IMR-90 (cell line): Measurements from ENCODE around the gene TPSB2. TPM values are rescaled to one million over a fixed set of nuclear protein-coding genes. Genes with fewer than 3 reads are reported as not detected.

Experiments
- ATAC-seq: fragments of 200-7000 bp; cut with Tn5 transposase; 2 replicates; pipeline ENCODE4 v1.9.1; 2020; ENCODE audit warnings: low read depth, mild to moderate bottlenecking, moderate library complexity
- BruUV-seq: library from RNA; stranded (reverse); fragments of 400-500 nt; replicated peaks from 2 replicates; lab custom pipeline; 2021; lab: Mats Ljungman, UMichigan
- CTCF ChIA-PET: fragments of 300-600 bp; formaldehyde crosslinking; extraction: SDS; loops from one replicate; lab custom pipeline; 2021; ENCODE audit warnings: antibody characterized with exemption; lab: Yijun Ruan, JAX
- POLR2A ChIA-PET: fragments of 300-600 bp; sonication (Branson Sonifier 250); formaldehyde crosslinking; loops from one replicate; lab custom pipeline; 2022; ENCODE audit warnings: antibody characterized with exemption; ENCODE audit not compliant: unreplicated experiment; lab: Charles Lee
- DNase-seq: peaks from one replicate; pipeline ENCODE4 v3.0.0; 2013
- H2AFZ ChIP-seq: replicated peaks from 2 replicates; pipeline ENCODE3; 2013; ENCODE audit warnings: low read length, mild to moderate bottlenecking; ENCODE audit not compliant: poor library complexity
- H2AK5ac ChIP-seq: 2 replicates; pipeline ENCODE4 v1.6.1; 2013; ENCODE audit warnings: low read depth, low read length, inconsistent platforms
- H2AK9ac ChIP-seq: replicated peaks from 2 replicates; pipeline ENCODE3; 2013; ENCODE audit warnings: mild to moderate bottlenecking, low read depth, low read length, moderate library complexity; ENCODE audit not compliant: poor library complexity
- H2BK120ac ChIP-seq: 2 replicates; pipeline ENCODE4 v1.6.1; 2013; ENCODE audit warnings: low read depth, low read length, inconsistent platforms
- H2BK15ac ChIP-seq: 3 replicates; pipeline ENCODE4 v1.6.1; 2013; ENCODE audit warnings: low read depth, low read length, inconsistent platforms
- H2BK20ac ChIP-seq: 2 replicates; pipeline ENCODE4 v1.6.1; 2013; ENCODE audit warnings: low read depth, mild to moderate bottlenecking, inconsistent platforms, low read length, moderate library complexity
- H2BK5ac ChIP-seq: 2 replicates; pipeline ENCODE4 v1.6.1; 2013; ENCODE audit warnings: mild to moderate bottlenecking, low read depth, low read length, inconsistent platforms; ENCODE audit not compliant: poor library complexity, severe bottlenecking
- H3K14ac ChIP-seq: replicated peaks from 2 replicates; pipeline ENCODE4 v1.6.1; 2013; ENCODE audit warnings: low read depth, low read length, inconsistent platforms
- H3K18ac ChIP-seq: 2 replicates; pipeline ENCODE4 v1.6.1; 2013; ENCODE audit warnings: low read depth, low read length, control low read depth
- H3K23ac ChIP-seq: 2 replicates; pipeline ENCODE4 v1.6.1; 2013; ENCODE audit warnings: low read depth, low read length, inconsistent platforms
- H3K27ac ChIP-seq: 2 replicates; pipeline ENCODE4 v1.5.1; 2013; ENCODE audit warnings: mild to moderate bottlenecking, control low read depth, low read length; ENCODE audit not compliant: insufficient read depth
- H3K27me3 ChIP-seq: 2 replicates; pipeline ENCODE4 v1.6.1; 2013; ENCODE audit warnings: low read length; ENCODE audit not compliant: control insufficient read depth, insufficient read depth
- H3K36me3 ChIP-seq: 2 replicates; pipeline ENCODE4 v1.6.1; 2013; ENCODE audit warnings: low read length, mixed read lengths; ENCODE audit not compliant: control insufficient read depth, insufficient read depth
- H3K4ac ChIP-seq: 2 replicates; pipeline ENCODE4 v1.6.1; 2013; ENCODE audit warnings: low read depth, low read length, inconsistent platforms
- H3K4me1 ChIP-seq: 2 replicates; pipeline ENCODE4 v1.6.1; 2013; ENCODE audit warnings: low read length, mixed read lengths; ENCODE audit not compliant: control insufficient read depth, insufficient read depth
- H3K4me2 ChIP-seq: 2 replicates; pipeline ENCODE4 v1.6.1; 2013; ENCODE audit warnings: low read depth, mild to moderate bottlenecking, control low read depth, low read length, moderate library complexity
- H3K4me3 ChIP-seq: 2 replicates; pipeline ENCODE4 v1.5.1; 2013; ENCODE audit warnings: low read depth, mild to moderate bottlenecking, control low read depth, low read length, moderate library complexity; ENCODE audit not compliant: insufficient read depth
- H3K56ac ChIP-seq: 2 replicates; pipeline ENCODE4 v1.6.1; 2013; ENCODE audit warnings: low read length, inconsistent platforms; ENCODE audit not compliant: insufficient read depth; ENCODE audit errors: extremely low read depth
- H3K79me1 ChIP-seq, 2 experiments: 2 replicates each; pipeline ENCODE4 v1.6.1; 2013; ENCODE audit warnings: low read length in 2 of 2, inconsistent platforms in 1 of 2, low read depth in 1 of 2
- H3K9ac ChIP-seq: 2 replicates; pipeline ENCODE4 v1.6.1; 2013; ENCODE audit warnings: low read depth, low read length, control low read depth
- H3K9me1 ChIP-seq: 2 replicates; pipeline ENCODE4 v1.6.1; 2013; ENCODE audit warnings: low read length, inconsistent platforms; ENCODE audit not compliant: insufficient read depth
- H3K9me3 ChIP-seq: 2 replicates; pipeline ENCODE4 v1.6.1; 2013; ENCODE audit warnings: low read length; ENCODE audit not compliant: control insufficient read depth, insufficient read depth
- H4K20me1 ChIP-seq: 2 replicates; pipeline ENCODE4 v1.6.1; 2013; ENCODE audit warnings: low read length, inconsistent platforms; ENCODE audit not compliant: insufficient read depth
- H4K5ac ChIP-seq: 2 replicates; pipeline ENCODE4 v1.6.1; 2013; ENCODE audit warnings: mild to moderate bottlenecking, low read depth, low read length, control low read depth
- H4K8ac ChIP-seq, 2 experiments: 2 replicates each; pipeline ENCODE4 v1.6.1; 2013; ENCODE audit warnings: low read depth in 2 of 2, low read length in 2 of 2, control low read depth in 1 of 2, inconsistent platforms in 1 of 2
- H4K91ac ChIP-seq: 2 replicates; pipeline ENCODE4 v1.6.1; 2013; ENCODE audit warnings: low read depth, low read length, inconsistent platforms; ENCODE audit not compliant: insufficient read depth
- BHLHE40 ChIP-seq: fragments of 150-350 bp; IDR thresholded peaks from 2 replicates; pipeline ENCODE4 v1.6.1; 2016; ENCODE audit warnings: mild to moderate bottlenecking, low read depth, low read length
- FOS ChIP-seq: fragments of 150-350 bp; IDR thresholded peaks from 2 replicates; pipeline ENCODE4 v1.6.1; 2016; ENCODE audit warnings: low read depth, low read length
- MAZ ChIP-seq: IDR thresholded peaks from 2 replicates; pipeline ENCODE4 v1.6.1; 2012; ENCODE audit warnings: low read depth, mild to moderate bottlenecking, low read length, improper control_type of control experiment, moderate library complexity, borderline replicate concordance
- MXI1 ChIP-seq: IDR thresholded peaks from 2 replicates; pipeline ENCODE4 v1.6.1; 2012; ENCODE audit warnings: low read depth, mild to moderate bottlenecking, low read length, moderate library complexity, borderline replicate concordance
- NFE2L2 ChIP-seq: fragments of 150-350 bp; IDR thresholded peaks from 2 replicates; pipeline ENCODE4 v1.6.1; 2016; ENCODE audit warnings: low read depth, mild to moderate bottlenecking, low read length
- POLR2A ChIP-seq: IDR thresholded peaks from 2 replicates; pipeline ENCODE4 v1.6.1; 2012; ENCODE audit warnings: mild to moderate bottlenecking, low read depth, low read length
- RFX5 ChIP-seq: IDR thresholded peaks from 2 replicates; pipeline ENCODE4 v1.8.0; 2012; ENCODE audit warnings: low read depth, mild to moderate bottlenecking, low read length, moderate library complexity
- WGBS, 2 experiments: methylation state at CpG; one replicate each; pipeline versions ENCODE4 v1.1.5 to v1.1.7; 2013; ENCODE audit warnings: missing lambda C conversion rate in 2 of 2; ENCODE audit not compliant: insufficient read length in 1 of 2; ENCODE audit errors: extremely low coverage in 2 of 2; 5-methylcytosine and 5-hydroxymethylcytosine counted together
- dilution Hi-C: fragments of 300-500 bp; cut with HindIII; formaldehyde crosslinking; loops from one replicate; pipeline ENCODE4 v1.14.3; 2018; ENCODE audit warnings: low sequenced_read_pairs; ENCODE audit not compliant: unreplicated experiment
- in situ Hi-C: fragments of 300-500 bp; cut with MboI; formaldehyde crosslinking; loops from 3 replicates; pipeline ENCODE4 v1.14.3; 2019; ENCODE audit warnings: low sequenced_read_pairs, inconsistent platforms, mixed read lengths
- intact Hi-C: fragments of 100-400 bp; cut with micrococcal nuclease; formaldehyde crosslinking; loops from 2 replicates; pipeline ENCODE4 v1.10.0; 2022
- polyA plus RNA-seq, 3 experiments: library from polyadenylated mRNA; depleted of rRNA; stranded (reverse); fragments of >200 nt; gene quantifications; 2 replicates each; pipeline ENCODE4 v1.2.3, GENCODE V29; 2012; ENCODE audit warnings: low replicate concordance in 1 of 3
- total RNA-seq: library from RNA; depleted of rRNA; stranded (reverse); fragments of >200 nt; gene quantifications from 2 replicates; pipeline ENCODE4 v1.2.3, GENCODE V29; 2012

Gene TPSB2
- total and polyA plus RNA-seq, 2 of the 4 experiments (the other 2 are of a cell fraction): not detected

- no peak overlapping the region for H2AFZ ChIP-seq
- no peak for TF ChIP-seq MXI1
- TF ChIP-seq BHLHE40: no peak
- TF ChIP-seq RFX5: no peak
- TF ChIP-seq POLR2A: no peak
- no peak for TF ChIP-seq MAZ
- TF ChIP-seq NFE2L2: no peak
- TF ChIP-seq FOS: no peak
- H3K14ac ChIP-seq: no peak overlapping the region
- 93% methylated on average over 18 of the region's 38 CpGs; no CpG with 5 or more reads in 1 of the 2 experiments for WGBS, 2 experiments
- no peak overlapping the region for H3K9ac ChIP-seq
- dilution Hi-C loops: no loop called here
- H2BK15ac ChIP-seq: no peak overlapping the region
- ATAC-seq (no peak), DNase-seq (no peak)
- H2BK5ac ChIP-seq: no peak overlapping the region
- H3K4me1 ChIP-seq: no peaks in the 10 kb centered on the region
- H3K23ac ChIP-seq: no peak overlapping the region
- no peaks in the 10 kb centered on the region for H3K79me1 ChIP-seq
- H3K9me1 ChIP-seq: no peaks in the 10 kb centered on the region
- H3K56ac ChIP-seq: no peak overlapping the region
- POLR2A ChIA-PET: no interaction called here
- no peak overlapping the region for H3K4ac ChIP-seq
- no TSS peak for BruUV-seq
- H4K91ac ChIP-seq: no peak overlapping the region
- no peak overlapping the region for H4K8ac ChIP-seq
- H3K36me3 ChIP-seq: no peaks in the 10 kb centered on the region
- intact Hi-C loops: no loop called here
- no peak overlapping the region for H2AK9ac ChIP-seq
- no peak overlapping the region for H2AK5ac ChIP-seq
- CTCF ChIA-PET: no interaction called here
- H4K20me1 ChIP-seq: no peaks in the 10 kb centered on the region
- in situ Hi-C loops: loop anchor here (25.0 kb wide), 1 partner anchor 411 kb away; the partner anchor contains the start of gene GNG13
- no peak overlapping the region for H3K4me3 ChIP-seq
- H3K9me3 ChIP-seq: no peaks in the 10 kb centered on the region
- H2BK120ac ChIP-seq: no peak overlapping the region
- no peak overlapping the region for H4K5ac ChIP-seq
- H3K18ac ChIP-seq: no peak overlapping the region
- H3K27me3 ChIP-seq: no peaks in the 10 kb centered on the region; the same call in 1 of the 2 replicates
- no peak overlapping the region for H3K4me2 ChIP-seq
- no peak overlapping the region for H3K27ac ChIP-seq
- H2BK20ac ChIP-seq: no peak overlapping the region
Observed at GRCh38 chr16:1223355-1224214, 6.4 kb downstream of the TPSB2 start.
